Stimulated activated CD8-positive, alpha-beta memory T cell treated with anti-CD3 and anti-CD28 coated beads, Interleukin-4, amount 100 ng/mL, for 48 hours (primary cell): ENCODE measurements around the gene CR1L.
"Not testable (repeated sequence)": the region's sequence is repeated elsewhere in the genome, so short reads cannot be mapped to it uniquely, and the experiment has no call there.

Experiments
- DNase-seq: peaks from one replicate; pipeline ENCODE4 v3.0.0-alpha.2; 2020

The CR1L gene

GRCh38 chr1:207747627-207748492, 102.9 kb downstream of the CR1L start:
- no peak for DNase-seq

- DNase-seq: no peak
Measured at GRCh38 chr1:207748737-207749528, 104.0 kb downstream of the CR1L start.

- no peak for DNase-seq
Measured at GRCh38 chr1:207750631-207751305, 105.8 kb downstream of the CR1L start.

GRCh38 chr1:207751463-207751789, 106.5 kb downstream of the CR1L start:
- not testable (repeated sequence) for DNase-seq

GRCh38 chr1:207751790-207752455, 107.0 kb downstream of the CR1L start, which contains the start of gene CD46:
TSS of gene CD46 (plus strand) at chr1:207752054. CDS start at chr1:207752213, 159 bp downstream.
- DNase-seq: peak; percentile 95

- peak; percentile 58 for DNase-seq
Measured at GRCh38 chr1:207752456-207752998, 107.6 kb downstream of the CR1L start.

- no peak for DNase-seq
Measured at GRCh38 chr1:207753611-207754010, 108.7 kb downstream of the CR1L start.

GRCh38 chr1:207754011-207754410, 109.1 kb downstream of the CR1L start:
- no peak for DNase-seq

GRCh38 chr1:207754974-207755700, 110.2 kb downstream of the CR1L start:
- DNase-seq: no peak

- DNase-seq: no peak
Measured at GRCh38 chr1:207755846-207756693, 111.1 kb downstream of the CR1L start.

GRCh38 chr1:207762622-207763021, 117.7 kb downstream of the CR1L start:
- DNase-seq: no peak

- DNase-seq: no peak
Measured at GRCh38 chr1:207763091-207763490, 118.2 kb downstream of the CR1L start.

- DNase-seq: no peak
Measured at GRCh38 chr1:207763972-207764371, 119.0 kb downstream of the CR1L start.

GRCh38 chr1:207766569-207766968, 121.6 kb downstream of the CR1L start:
- no peak for DNase-seq

GRCh38 chr1:207770514-207770913, 125.6 kb downstream of the CR1L start:
- not testable (repeated sequence) for DNase-seq
